RWPE1 (cell line): ENCODE data around the gene SEPHS1.
A peak's percentile ranks its signal among the peaks of the same experiment; 100 is the strongest.

ENCODE experiments used
- CTCF ChIA-PET: fragments of 350-600 bp; sonication (Branson Sonifier 250); formaldehyde crosslinking; extraction: SDS; loops from one replicate; lab custom pipeline; 2021; lab: Yijun Ruan, JAX
- POLR2A ChIA-PET: fragments of 400-600 bp; formaldehyde crosslinking; extraction: SDS; loops from one replicate; lab custom pipeline; 2020; ENCODE audit warnings: antibody characterized with exemption; ENCODE audit not compliant: low non-redundant PET; lab: Yijun Ruan, JAX
- DNase-seq: peaks from one replicate; pipeline ENCODE4 v3.0.0; 2012; ENCODE audit warnings: low spot score
- H3K27ac ChIP-seq: fragments of 450-650 bp; 2 replicates; pipeline ENCODE4 v1.5.1; 2017
- TF ChIP-seq, protein P1 (sequence below): fragments of 450-650 bp; conservative IDR thresholded peaks from 2 replicates; pipeline ENCODE4 v1.5.1; 2017; ENCODE audit warnings: low read depth, mild to moderate bottlenecking

SEPHS1 gene

DNA sequence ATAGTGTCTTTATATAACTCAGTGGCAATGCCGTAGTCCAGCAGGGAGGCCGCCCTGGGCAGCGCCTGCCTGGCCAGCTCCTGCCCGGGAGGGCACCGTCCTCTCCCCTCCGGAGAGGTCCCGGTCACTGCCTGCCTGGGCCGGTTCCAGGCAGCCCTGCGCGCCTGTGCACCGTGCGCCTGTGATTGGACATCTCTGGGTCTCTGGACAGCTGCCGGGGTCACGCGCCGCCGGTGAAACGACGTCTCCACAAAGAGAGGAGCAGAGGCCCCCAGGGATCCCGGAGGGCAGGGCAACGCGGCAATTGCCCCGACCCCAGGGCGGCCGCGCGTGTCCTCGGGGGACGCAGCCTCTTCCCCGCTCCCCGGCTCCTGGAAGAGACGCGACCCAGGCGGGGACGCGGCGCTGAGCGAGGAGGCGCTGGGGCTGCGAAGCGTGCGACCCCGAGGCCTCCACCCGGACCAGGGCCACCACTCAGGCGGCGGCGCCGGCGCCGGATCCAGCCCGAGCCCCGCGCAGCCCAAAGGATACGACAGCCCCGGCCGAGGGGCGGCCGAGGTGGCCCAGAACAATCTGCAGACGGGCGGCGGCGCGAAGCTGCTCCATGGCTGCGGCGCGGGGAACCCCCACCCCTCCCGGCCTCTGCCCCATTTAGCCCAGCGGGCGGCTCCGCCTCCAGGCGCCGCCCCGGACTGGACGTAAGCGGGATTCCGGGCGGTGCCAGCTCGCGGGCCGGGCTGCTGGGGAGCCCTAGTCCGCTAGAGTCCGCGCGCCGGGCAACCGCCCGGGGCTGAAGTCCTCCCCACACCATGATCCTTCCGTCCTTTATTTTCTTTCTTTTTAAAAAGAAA lies 48.4 kb downstream of the SEPHS1 start, which contains the start of gene PHYH:
Gene PHYH, minus strand, starts transcription at position 628 of the 851 bp plus-strand sequence. Its CDS starts 22 bp downstream, at position 606.
- H3K27ac ChIP-seq: peak within 1 kb of the TSS; percentile 88
- peak; percentile 85 for DNase-seq
- CTCF ChIA-PET: interaction anchor here (0.5 to 0.8 kb wide), 3 partner anchors 96 to 1082 kb away, joined by 3 to 5 read pairs (median 3); no protein-coding TSS in a partner anchor
- POLR2A ChIA-PET: interaction anchor here (0.5 to 1.1 kb wide), 6 partner anchors 8 to 181 kb away, joined by 3 to 4 read pairs (median 3); no protein-coding TSS in a partner anchor
- TF ChIP-seq, protein P1, sequence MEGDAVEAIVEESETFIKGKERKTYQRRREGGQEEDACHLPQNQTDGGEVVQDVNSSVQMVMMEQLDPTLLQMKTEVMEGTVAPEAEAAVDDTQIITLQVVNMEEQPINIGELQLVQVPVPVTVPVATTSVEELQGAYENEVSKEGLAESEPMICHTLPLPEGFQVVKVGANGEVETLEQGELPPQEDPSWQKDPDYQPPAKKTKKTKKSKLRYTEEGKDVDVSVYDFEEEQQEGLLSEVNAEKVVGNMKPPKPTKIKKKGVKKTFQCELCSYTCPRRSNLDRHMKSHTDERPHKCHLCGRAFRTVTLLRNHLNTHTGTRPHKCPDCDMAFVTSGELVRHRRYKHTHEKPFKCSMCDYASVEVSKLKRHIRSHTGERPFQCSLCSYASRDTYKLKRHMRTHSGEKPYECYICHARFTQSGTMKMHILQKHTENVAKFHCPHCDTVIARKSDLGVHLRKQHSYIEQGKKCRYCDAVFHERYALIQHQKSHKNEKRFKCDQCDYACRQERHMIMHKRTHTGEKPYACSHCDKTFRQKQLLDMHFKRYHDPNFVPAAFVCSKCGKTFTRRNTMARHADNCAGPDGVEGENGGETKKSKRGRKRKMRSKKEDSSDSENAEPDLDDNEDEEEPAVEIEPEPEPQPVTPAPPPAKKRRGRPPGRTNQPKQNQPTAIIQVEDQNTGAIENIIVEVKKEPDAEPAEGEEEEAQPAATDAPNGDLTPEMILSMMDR: no peak

DNA sequence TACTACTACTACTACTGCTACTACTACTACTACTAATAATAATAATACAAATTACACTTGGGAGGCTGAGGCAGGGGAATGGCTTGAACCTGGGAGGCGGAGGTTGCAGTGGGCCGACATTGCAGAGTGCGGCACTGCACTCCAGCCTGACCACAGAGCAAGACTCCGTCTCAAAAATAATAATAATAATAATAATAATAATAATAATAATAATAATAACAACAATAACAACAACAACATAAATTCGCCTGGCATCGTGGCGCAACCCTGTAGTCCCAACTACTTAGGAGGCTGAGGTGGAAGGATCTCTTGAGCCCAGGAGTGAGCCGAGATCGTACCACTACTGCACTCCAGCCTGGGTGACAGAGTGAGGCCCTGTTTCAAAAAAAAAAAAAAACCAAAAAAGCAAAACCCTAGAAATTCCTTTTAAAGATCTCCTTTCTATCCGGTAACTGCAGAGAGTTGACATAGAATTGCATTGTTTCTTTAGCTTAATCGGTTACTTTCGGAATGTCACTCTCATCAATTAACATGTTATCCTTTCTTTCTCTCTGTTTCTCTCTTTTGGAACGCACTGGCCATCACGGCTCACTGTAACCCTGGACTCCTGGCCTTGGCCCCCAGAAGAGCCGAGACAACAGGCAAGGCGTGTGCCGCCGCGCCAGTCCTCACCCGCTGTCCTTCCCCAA lies 49.2 kb downstream of the SEPHS1 start:
- POLR2A ChIA-PET: interaction anchor here (0.5 to 1.1 kb wide), 4 partner anchors 10 to 73 kb away, joined by 3 to 4 read pairs (median 4); no protein-coding TSS in a partner anchor
- CTCF ChIA-PET: interaction anchor here (0.5 to 0.8 kb wide), 2 partner anchors 95 to 1082 kb away, joined by 3 read pairs; no protein-coding TSS in a partner anchor
- H3K27ac ChIP-seq: peak overlapping the region; percentile 88
- TF ChIP-seq, protein P1: no peak
- DNase-seq: no peak

GRCh38 chr10:13296476-13296875 lies 51.6 kb downstream of the SEPHS1 start:
- ChIA-PET POLR2A (no interaction called here), CTCF (no interaction called here)
- H3K27ac ChIP-seq: no peak overlapping the region
- DNase-seq: no peak
- TF ChIP-seq, protein P1: no peak

- no peak for DNase-seq
- no peak overlapping the region for H3K27ac ChIP-seq
- ChIA-PET POLR2A (no interaction called here), CTCF (interaction anchor here (0.5 to 0.7 kb wide), 2 partner anchors 17 to 21 kb away, joined by 4 to 5 read pairs; no protein-coding TSS in a partner anchor)
- TF ChIP-seq, protein P1: no peak
Measured at GRCh38 chr10:13294784-13295183, 53.3 kb downstream of the SEPHS1 start.

GRCh38 chr10:13291821-13292773 lies 56.0 kb downstream of the SEPHS1 start:
- no peak for DNase-seq
- no peak overlapping the region for H3K27ac ChIP-seq
- CTCF ChIA-PET: no interaction called here
- TF ChIP-seq, protein P1: no peak
- POLR2A ChIA-PET: interaction anchor here (0.7 kb wide), 1 partner anchor 8 kb away, joined by 3 read pairs; the partner anchor contains the start of gene PHYH
